HCT116 (cell line): ENCODE measurements around the gene GPT2. TPM values are rescaled to one million over a fixed set of nuclear protein-coding genes. Genes with fewer than 3 reads are reported as not detected.

Experiments
- ATAC-seq: fragments of 200-7000 bp; cut with Tn5 transposase; 2 replicates; pipeline ENCODE4 v1.9.1; 2020; ENCODE audit warnings: mild to moderate bottlenecking, moderate library complexity
- BruUV-seq: library from RNA; stranded (reverse); fragments of 400-500 nt; replicated peaks from 2 replicates; lab custom pipeline; 2021; lab: Mats Ljungman, UMichigan
- CTCF ChIA-PET: fragments of 300-600 bp; sonication (Branson Sonifier 250); formaldehyde crosslinking; loops from one replicate; lab custom pipeline; 2021; ENCODE audit warnings: antibody characterized with exemption; lab: Charles Lee
- POLR2A ChIA-PET: fragments of 300-600, 350-600 bp; sonication (Branson Sonifier 250); formaldehyde crosslinking; loops from one replicate; lab custom pipeline; 2021; ENCODE audit warnings: antibody characterized with exemption; lab: Charles Lee
- RAD21 ChIA-PET, 2 experiments: fragments of 300-600 bp; sonication (Branson Sonifier 250); formaldehyde crosslinking; loops; one replicate each; lab custom pipeline; 2023; ENCODE audit warnings: low total read pairs in 2 of 2; ENCODE audit not compliant: uncharacterized antibody in 2 of 2, unreplicated experiment in 2 of 2, low non-redundant PET in 1 of 2; lab: Charles Lee
- DNase-seq: peaks from one replicate; pipeline ENCODE4 v3.0.0-alpha.2; 2010; ENCODE audit warnings: low read depth, low spot score
- H2AFZ ChIP-seq: fragments of 200-600 bp; shearing (Covaris generic), sonication (generic); 2 replicates; pipeline ENCODE4 v1.6.1; 2017; ENCODE audit warnings: low read depth, mixed run types, mixed read lengths, antibody characterized with exemption, low read length; ENCODE audit not compliant: poor library complexity, severe bottlenecking
- H3K27ac ChIP-seq: 2 replicates; pipeline ENCODE4 v1.5.1; 2012; ENCODE audit warnings: low read depth, low read length
- H3K27me3 ChIP-seq: fragments of 200-600 bp; sonication (generic); 2 replicates; pipeline ENCODE4 v1.6.1; 2016; ENCODE audit warnings: mixed run types, low read length, mixed read lengths; ENCODE audit not compliant: insufficient read depth
- H3K36me3 ChIP-seq, 2 experiments: fragments of 200-500 bp in 1 of 2; fragments of 200-600 bp in 1 of 2; sonication (Bioruptor generic) in 1 of 2; sonication (generic) in 1 of 2; 2 replicates each; pipeline versions ENCODE4 v1.5.1 to v1.6.1; 2014 to 2016; ENCODE audit warnings: low read length in 2 of 2, inconsistent platforms in 1 of 2, mixed read lengths in 1 of 2, mixed run types in 1 of 2; ENCODE audit not compliant: insufficient read depth in 2 of 2, control insufficient read depth in 1 of 2
- H3K4me1 ChIP-seq, 2 experiments: fragments of 200-600 bp in 1 of 2; sonication (generic) in 1 of 2; 2 replicates each; pipeline versions ENCODE4 v1.5.1 to v1.6.1; 2012 to 2017; ENCODE audit warnings: low read length in 2 of 2, inconsistent platforms in 1 of 2, mild to moderate bottlenecking in 1 of 2, mixed read lengths in 1 of 2, mixed run types in 1 of 2, moderate library complexity in 1 of 2; ENCODE audit not compliant: insufficient read depth in 2 of 2, control insufficient read depth in 1 of 2
- H3K4me2 ChIP-seq: fragments of 200-600 bp; sonication (generic); 2 replicates; pipeline ENCODE4 v1.6.1; 2017; ENCODE audit warnings: mixed run types, low read length, mixed read lengths
- H3K4me3 ChIP-seq, 2 experiments: fragments of 200-600 bp in 1 of 2; sonication (generic) in 1 of 2; replicated peaks in 1 of 2; 2 replicates each; pipeline ENCODE4 v1.5.1; 2011 to 2016; ENCODE audit warnings: low read length in 2 of 2, control low read depth in 1 of 2, low read depth in 1 of 2, mild to moderate bottlenecking in 1 of 2, mixed read lengths in 1 of 2, mixed run types in 1 of 2
- H3K79me2 ChIP-seq: fragments of 200-600 bp; sonication (generic); 2 replicates; pipeline ENCODE4 v1.6.1; 2017; ENCODE audit warnings: mild to moderate bottlenecking, mixed run types, low read length, moderate library complexity, mixed read lengths; ENCODE audit not compliant: insufficient read depth
- H3K9ac ChIP-seq: fragments of 200-600 bp; sonication (generic); 2 replicates; pipeline ENCODE4 v1.6.1; 2016; ENCODE audit warnings: low read length, mixed read lengths
- H3K9me2 ChIP-seq: fragments of 200-600 bp; sonication (generic), shearing (Covaris generic); 2 replicates; pipeline ENCODE4 v1.6.1; 2017; ENCODE audit warnings: mixed run types, mild to moderate bottlenecking, moderate library complexity; ENCODE audit not compliant: insufficient read depth
- H3K9me3 ChIP-seq, 2 experiments: fragments of 200-500 bp in 1 of 2; fragments of 200-600 bp in 1 of 2; sonication (Bioruptor generic) in 1 of 2; sonication (generic) in 1 of 2; 2 replicates each; pipeline ENCODE4 v1.6.1; 2014 to 2017; ENCODE audit warnings: low read length in 2 of 2, mixed read lengths in 2 of 2, inconsistent platforms in 1 of 2, low read depth in 1 of 2, mild to moderate bottlenecking in 1 of 2, mixed run types in 1 of 2, moderate library complexity in 1 of 2; ENCODE audit not compliant: control insufficient read depth in 1 of 2, insufficient read depth in 1 of 2
- H4K20me1 ChIP-seq: fragments of 200-600 bp; sonication (generic), shearing (Covaris generic); 2 replicates; pipeline ENCODE4 v1.6.1; 2017; ENCODE audit warnings: mixed run types, mild to moderate bottlenecking, moderate library complexity; ENCODE audit not compliant: insufficient read depth
- CBX3 ChIP-seq: IDR thresholded peaks from 2 replicates; pipeline ENCODE4 v1.6.1; 2012; ENCODE audit warnings: low read depth
- JUND ChIP-seq: IDR thresholded peaks from 2 replicates; pipeline ENCODE4 v1.6.1; 2012
- POLR2A ChIP-seq: IDR thresholded peaks from 2 replicates; pipeline ENCODE4 v1.7.0; 2011; ENCODE audit warnings: borderline replicate concordance; ENCODE audit not compliant: insufficient read depth, insufficient read length; ENCODE audit errors: extremely low read depth
- POLR2AphosphoS5 ChIP-seq: IDR thresholded peaks from 2 replicates; pipeline ENCODE4 v1.6.1; 2011; ENCODE audit warnings: mild to moderate bottlenecking, low read depth, low read length, moderate library complexity
- SIN3A ChIP-seq: IDR thresholded peaks from 2 replicates; pipeline ENCODE4 v1.6.1; 2012; ENCODE audit warnings: low read depth
- SP1 ChIP-seq: IDR thresholded peaks from 2 replicates; pipeline ENCODE4 v1.6.1; 2012; ENCODE audit warnings: low read depth
- SRF ChIP-seq: IDR thresholded peaks from 2 replicates; pipeline ENCODE4 v1.6.1; 2012; ENCODE audit warnings: low read depth
- YY1 ChIP-seq: IDR thresholded peaks from 2 replicates; pipeline ENCODE4 v1.6.1; 2011; ENCODE audit warnings: low read length, low read depth, moderate library complexity, mild to moderate bottlenecking; ENCODE audit not compliant: insufficient replicate concordance; ENCODE audit errors: extremely low read depth
- ZNF274 ChIP-seq: fragments of 200-500 bp; sonication (Bioruptor generic); IDR thresholded peaks from 2 replicates; pipeline ENCODE4 v1.6.1; 2014; ENCODE audit warnings: mild to moderate bottlenecking, low read depth, low read length, inconsistent platforms
- intact Hi-C: fragments of 100-400 bp; cut with micrococcal nuclease; formaldehyde crosslinking; loops from 2 replicates; pipeline ENCODE4 v1.10.0; 2022
- total RNA-seq: library from RNA; stranded (reverse); gene quantifications from one replicate; pipeline ENCODE4 v1.2.1, GENCODE V29; 2021; ENCODE audit not compliant: unreplicated experiment
- TF ChIP-seq, protein P1 (sequence below): IDR thresholded peaks from 2 replicates; pipeline ENCODE4 v1.6.1; 2012
- TF ChIP-seq, protein P2 (sequence below): IDR thresholded peaks from 2 replicates; pipeline ENCODE4 v1.6.1; 2012
- TF ChIP-seq, protein P3 (sequence below): IDR thresholded peaks from 2 replicates; pipeline ENCODE4 v1.6.1; 2011; ENCODE audit warnings: mild to moderate bottlenecking, low read length, moderate library complexity; ENCODE audit not compliant: insufficient replicate concordance; ENCODE audit errors: extremely low read depth
- TF ChIP-seq, protein P4 (sequence below), 3 experiments: fragments of 200-600 bp in 1 of 3; sonication (generic) in 1 of 3; IDR thresholded peaks in 2 of 3; conservative IDR thresholded peaks in 1 of 3; 2 replicates each; pipeline ENCODE4 v1.5.1; 2012 to 2017; ENCODE audit warnings: low read depth in 2 of 3, low read length in 2 of 3, antibody characterized with exemption in 1 of 3, borderline replicate concordance in 1 of 3, control low read depth in 1 of 3, mild to moderate bottlenecking in 1 of 3, mixed read lengths in 1 of 3, mixed run types in 1 of 3, moderate library complexity in 1 of 3; ENCODE audit not compliant: insufficient read depth in 1 of 3

GPT2 gene
- total RNA-seq, 1 experiment from 2014 or later: 50.6 TPM

DNA sequence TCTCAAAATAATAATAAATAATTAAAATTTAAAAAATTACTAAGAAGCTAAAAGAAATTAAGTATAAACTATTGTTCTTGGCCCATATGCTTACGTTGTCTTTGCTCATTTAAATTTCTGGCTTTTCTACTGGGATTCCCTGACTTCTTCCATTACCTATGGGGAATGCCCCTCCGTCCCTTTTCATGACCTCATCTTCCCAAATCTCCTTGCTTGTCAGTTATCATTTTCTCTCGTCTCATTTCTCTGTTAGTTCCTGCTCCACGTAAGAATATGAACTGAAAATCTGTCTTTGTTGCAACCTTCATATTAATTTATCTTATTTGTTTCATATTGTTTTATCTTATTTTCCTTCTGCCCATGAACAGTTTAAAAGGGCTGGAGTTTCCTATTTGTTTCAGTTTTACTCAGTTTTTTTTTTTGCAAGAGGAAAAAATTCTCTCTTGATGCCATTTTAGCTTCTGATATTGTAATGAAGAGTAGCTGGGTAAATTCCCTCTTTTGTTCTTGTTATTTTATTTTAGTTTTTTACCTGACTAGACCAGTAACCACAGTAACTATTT lies 91.8 kb downstream of the GPT2 start:
- ATAC-seq: no peak
- Histone ChIP-seq H2AFZ (no peak overlapping the region), H3K27ac (no peak overlapping the region; the same call in 1 of the 2 replicates), H3K9me3 (no peaks in the 10 kb centered on the region), H3K36me3 (no peaks in the 10 kb centered on the region; a peak in 1 of 4 replicates), H3K9ac (peak overlapping the region; percentile 4; the same call in 1 of the 2 replicates), H4K20me1 (peaks cover 9% of the 10 kb centered on the region; the same call in 1 of the 2 replicates), H3K4me2 (no peak overlapping the region), H3K27me3 (no peaks in the 10 kb centered on the region), H3K4me1 (peaks cover 11 to 32% of the 10 kb centered on the region in 2 experiments), H3K9me2 (no peaks in the 10 kb centered on the region), H3K79me2 (peaks cover 27% of the 10 kb centered on the region), H3K4me3 (no peak overlapping the region)
- intact Hi-C loops: no loop called here
- DNase-seq: no peak
- TF ChIP-seq SIN3A (no peak), YY1 (no peak), JUND (no peak), ZNF274 (no peak), SRF (no peak), CBX3 (no peak), POLR2AphosphoS5 (no peak), SP1 (no peak), POLR2A (no peak)
- TF ChIP-seq, protein P1, sequence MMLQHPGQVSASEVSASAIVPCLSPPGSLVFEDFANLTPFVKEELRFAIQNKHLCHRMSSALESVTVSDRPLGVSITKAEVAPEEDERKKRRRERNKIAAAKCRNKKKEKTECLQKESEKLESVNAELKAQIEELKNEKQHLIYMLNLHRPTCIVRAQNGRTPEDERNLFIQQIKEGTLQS: no peak
- TF ChIP-seq, protein P2, sequence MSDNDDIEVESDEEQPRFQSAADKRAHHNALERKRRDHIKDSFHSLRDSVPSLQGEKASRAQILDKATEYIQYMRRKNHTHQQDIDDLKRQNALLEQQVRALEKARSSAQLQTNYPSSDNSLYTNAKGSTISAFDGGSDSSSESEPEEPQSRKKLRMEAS: no peak
- TF ChIP-seq, protein P3, sequence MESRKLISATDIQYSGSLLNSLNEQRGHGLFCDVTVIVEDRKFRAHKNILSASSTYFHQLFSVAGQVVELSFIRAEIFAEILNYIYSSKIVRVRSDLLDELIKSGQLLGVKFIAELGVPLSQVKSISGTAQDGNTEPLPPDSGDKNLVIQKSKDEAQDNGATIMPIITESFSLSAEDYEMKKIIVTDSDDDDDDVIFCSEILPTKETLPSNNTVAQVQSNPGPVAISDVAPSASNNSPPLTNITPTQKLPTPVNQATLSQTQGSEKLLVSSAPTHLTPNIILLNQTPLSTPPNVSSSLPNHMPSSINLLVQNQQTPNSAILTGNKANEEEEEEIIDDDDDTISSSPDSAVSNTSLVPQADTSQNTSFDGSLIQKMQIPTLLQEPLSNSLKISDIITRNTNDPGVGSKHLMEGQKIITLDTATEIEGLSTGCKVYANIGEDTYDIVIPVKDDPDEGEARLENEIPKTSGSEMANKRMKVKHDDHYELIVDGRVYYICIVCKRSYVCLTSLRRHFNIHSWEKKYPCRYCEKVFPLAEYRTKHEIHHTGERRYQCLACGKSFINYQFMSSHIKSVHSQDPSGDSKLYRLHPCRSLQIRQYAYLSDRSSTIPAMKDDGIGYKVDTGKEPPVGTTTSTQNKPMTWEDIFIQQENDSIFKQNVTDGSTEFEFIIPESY: no peak
- TF ChIP-seq, protein P4, sequence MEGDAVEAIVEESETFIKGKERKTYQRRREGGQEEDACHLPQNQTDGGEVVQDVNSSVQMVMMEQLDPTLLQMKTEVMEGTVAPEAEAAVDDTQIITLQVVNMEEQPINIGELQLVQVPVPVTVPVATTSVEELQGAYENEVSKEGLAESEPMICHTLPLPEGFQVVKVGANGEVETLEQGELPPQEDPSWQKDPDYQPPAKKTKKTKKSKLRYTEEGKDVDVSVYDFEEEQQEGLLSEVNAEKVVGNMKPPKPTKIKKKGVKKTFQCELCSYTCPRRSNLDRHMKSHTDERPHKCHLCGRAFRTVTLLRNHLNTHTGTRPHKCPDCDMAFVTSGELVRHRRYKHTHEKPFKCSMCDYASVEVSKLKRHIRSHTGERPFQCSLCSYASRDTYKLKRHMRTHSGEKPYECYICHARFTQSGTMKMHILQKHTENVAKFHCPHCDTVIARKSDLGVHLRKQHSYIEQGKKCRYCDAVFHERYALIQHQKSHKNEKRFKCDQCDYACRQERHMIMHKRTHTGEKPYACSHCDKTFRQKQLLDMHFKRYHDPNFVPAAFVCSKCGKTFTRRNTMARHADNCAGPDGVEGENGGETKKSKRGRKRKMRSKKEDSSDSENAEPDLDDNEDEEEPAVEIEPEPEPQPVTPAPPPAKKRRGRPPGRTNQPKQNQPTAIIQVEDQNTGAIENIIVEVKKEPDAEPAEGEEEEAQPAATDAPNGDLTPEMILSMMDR (IDR thresholded peaks at IDR 0.05 in 2 of 3, conservative IDR thresholded peaks at IDR 0.05 in 1 of 3; ENCODE audit: borderline replicate concordance in 1 of 3, insufficient read depth in 1 of 3, low read depth in 2 of 3, low read length in 2 of 3): no peak
- ChIA-PET POLR2A (interaction anchor here (1.1 kb wide), 1 partner anchor 11 kb away, joined by 3 read pairs; no protein-coding TSS in a partner anchor), CTCF (no interaction called here), RAD21 (no interaction called here)
- BruUV-seq: no TSS peak
